ENCODE measurements around the gene SLC6A19. TPM values are rescaled to one million over a fixed set of nuclear protein-coding genes. Genes with fewer than 3 reads are reported as not detected.

The SLC6A19 gene
- total RNA-seq, 1 donor from 2014 or later: not detected

- Histone ChIP-seq H3K4me1 (no peaks in the 10 kb centered on the region), H3K36me3 (no peaks in the 10 kb centered on the region), H3K27me3 (no peaks in the 10 kb centered on the region), H3K9me3 (no peaks in the 10 kb centered on the region), H3K27ac (no peak overlapping the region), H3K4me3 (no peak overlapping the region)
- intact Hi-C loops (cut with DNase I): no loop called here
- TF ChIP-seq CTCF (IDR thresholded peaks at IDR 0.05): no peak
- no peak for DNase-seq (ENCODE audit: low spot score in 2 of 2)
Observed at GRCh38 chr5:1189269-1189668, 12.1 kb upstream of the SLC6A19 start.

- TF ChIP-seq CTCF (IDR thresholded peaks at IDR 0.05): no peak
- H3K4me1 ChIP-seq: no peaks in the 10 kb centered on the region
- intact Hi-C loops (cut with DNase I): no loop called here
- H3K9me3 ChIP-seq: no peaks in the 10 kb centered on the region
- H3K27me3 ChIP-seq: no peaks in the 10 kb centered on the region
- DNase-seq (ENCODE audit: low spot score in 2 of 2): no peak
- H3K36me3 ChIP-seq: no peaks in the 10 kb centered on the region
- H3K4me3 ChIP-seq: no peak overlapping the region
- no peak overlapping the region for H3K27ac ChIP-seq
Observed at GRCh38 chr5:1190278-1190677, 11.1 kb upstream of the SLC6A19 start.

- intact Hi-C loops (cut with DNase I): no loop called here
- no peak overlapping the region for H3K27ac ChIP-seq
- no peak for TF ChIP-seq CTCF (IDR thresholded peaks at IDR 0.05)
- no peaks in the 10 kb centered on the region for H3K36me3 ChIP-seq
- H3K4me1 ChIP-seq: no peaks in the 10 kb centered on the region
- no peak overlapping the region for H3K4me3 ChIP-seq
- no peaks in the 10 kb centered on the region for H3K9me3 ChIP-seq
- H3K27me3 ChIP-seq: no peaks in the 10 kb centered on the region
- no peak for DNase-seq (ENCODE audit: low spot score in 2 of 2)
Observed at GRCh38 chr5:1190837-1191239, 10.6 kb upstream of the SLC6A19 start.

- H3K4me1 ChIP-seq: no peaks in the 10 kb centered on the region
- H3K4me3 ChIP-seq: no peak overlapping the region
- no peak for TF ChIP-seq CTCF (IDR thresholded peaks at IDR 0.05)
- H3K27ac ChIP-seq: no peak overlapping the region
- DNase-seq (ENCODE audit: low spot score in 2 of 2): no peak
- intact Hi-C loops (cut with DNase I): no loop called here
- no peaks in the 10 kb centered on the region for H3K36me3 ChIP-seq
- H3K27me3 ChIP-seq: no peaks in the 10 kb centered on the region
- no peaks in the 10 kb centered on the region for H3K9me3 ChIP-seq
Observed at GRCh38 chr5:1192971-1193590, 8.3 kb upstream of the SLC6A19 start.

- H3K27ac ChIP-seq: no peak overlapping the region
- H3K4me3 ChIP-seq: no peak overlapping the region
- no peaks in the 10 kb centered on the region for H3K36me3 ChIP-seq
- TF ChIP-seq CTCF (IDR thresholded peaks at IDR 0.05): no peak
- no peak for DNase-seq (ENCODE audit: low spot score in 2 of 2)
- no peaks in the 10 kb centered on the region for H3K27me3 ChIP-seq
- H3K9me3 ChIP-seq: no peaks in the 10 kb centered on the region
- H3K4me1 ChIP-seq: no peaks in the 10 kb centered on the region
- intact Hi-C loops (cut with DNase I): no loop called here
Observed at GRCh38 chr5:1193591-1193985, 7.8 kb upstream of the SLC6A19 start.

- no peak overlapping the region for H3K4me3 ChIP-seq
- intact Hi-C loops (cut with DNase I): no loop called here
- no peak overlapping the region for H3K27ac ChIP-seq
- H3K27me3 ChIP-seq: no peaks in the 10 kb centered on the region
- H3K9me3 ChIP-seq: no peaks in the 10 kb centered on the region
- DNase-seq (ENCODE audit: low spot score in 2 of 2): no peak
- TF ChIP-seq CTCF (IDR thresholded peaks at IDR 0.05): no peak
- H3K36me3 ChIP-seq: no peaks in the 10 kb centered on the region
- H3K4me1 ChIP-seq: no peaks in the 10 kb centered on the region
Observed at GRCh38 chr5:1194378-1194777, 7.0 kb upstream of the SLC6A19 start.

Data from ascending aorta (tissue), 2 donors.